Breast epithelium (tissue), 3 donors: ENCODE measurements around the gene PSG7.
"Not testable (repeated sequence)": the region's sequence is repeated elsewhere in the genome, so short reads cannot be mapped to it uniquely, and the experiment has no call there.

Experiments used
- POLR2A ChIP-seq: fragments of 450-650 bp; IDR thresholded peaks from one replicate; pipeline ENCODE4 v1.6.1; 2016; ENCODE audit warnings: antibody characterized with exemption, mild to moderate bottlenecking, moderate library complexity
- TF ChIP-seq, protein P1 (sequence below), 3 donors: fragments of 450-650 bp; IDR thresholded peaks; one replicate each; pipeline ENCODE4 v1.5.1; 2016 to 2017; ENCODE audit warnings: antibody characterized with exemption in 3 of 3, mild to moderate bottlenecking in 3 of 3, moderate library complexity in 3 of 3

DNA sequence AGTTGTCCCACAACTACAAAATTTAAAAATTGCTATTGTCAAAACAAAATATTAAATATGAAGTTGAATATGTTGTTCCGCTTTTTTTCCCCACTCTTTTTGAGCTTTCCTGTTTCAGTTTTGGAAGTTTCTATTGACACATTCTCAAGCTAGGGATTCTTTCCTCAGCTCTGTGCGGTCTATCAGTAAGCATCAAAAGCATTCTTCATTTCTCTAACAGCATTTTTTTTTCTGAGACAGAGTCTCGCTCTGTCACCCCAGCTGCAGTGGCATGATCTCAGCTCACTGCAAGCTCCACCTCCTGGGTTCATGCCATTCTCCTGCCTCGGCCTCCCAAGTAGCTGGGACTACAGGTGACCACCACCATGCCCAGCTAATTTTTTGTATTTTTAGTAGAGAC is 24.1 kb downstream of the PSG7 start:
- not testable (repeated sequence) for TF ChIP-seq POLR2A
- TF ChIP-seq, protein P1, sequence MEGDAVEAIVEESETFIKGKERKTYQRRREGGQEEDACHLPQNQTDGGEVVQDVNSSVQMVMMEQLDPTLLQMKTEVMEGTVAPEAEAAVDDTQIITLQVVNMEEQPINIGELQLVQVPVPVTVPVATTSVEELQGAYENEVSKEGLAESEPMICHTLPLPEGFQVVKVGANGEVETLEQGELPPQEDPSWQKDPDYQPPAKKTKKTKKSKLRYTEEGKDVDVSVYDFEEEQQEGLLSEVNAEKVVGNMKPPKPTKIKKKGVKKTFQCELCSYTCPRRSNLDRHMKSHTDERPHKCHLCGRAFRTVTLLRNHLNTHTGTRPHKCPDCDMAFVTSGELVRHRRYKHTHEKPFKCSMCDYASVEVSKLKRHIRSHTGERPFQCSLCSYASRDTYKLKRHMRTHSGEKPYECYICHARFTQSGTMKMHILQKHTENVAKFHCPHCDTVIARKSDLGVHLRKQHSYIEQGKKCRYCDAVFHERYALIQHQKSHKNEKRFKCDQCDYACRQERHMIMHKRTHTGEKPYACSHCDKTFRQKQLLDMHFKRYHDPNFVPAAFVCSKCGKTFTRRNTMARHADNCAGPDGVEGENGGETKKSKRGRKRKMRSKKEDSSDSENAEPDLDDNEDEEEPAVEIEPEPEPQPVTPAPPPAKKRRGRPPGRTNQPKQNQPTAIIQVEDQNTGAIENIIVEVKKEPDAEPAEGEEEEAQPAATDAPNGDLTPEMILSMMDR (IDR thresholded peaks at IDR 0.05) = not testable (repeated sequence)
